Activated CD4-positive, CD25-positive, alpha-beta regulatory T cell (primary cell): ENCODE measurements around the gene SRM.
A peak's percentile ranks its signal among the peaks of the same experiment; 100 is the strongest.
"Not testable (repeated sequence)": the region's sequence is repeated elsewhere in the genome, so short reads cannot be mapped to it uniquely, and the experiment has no call there.

Source experiments
- DNase-seq, 4 experiments: peaks; one replicate each; lab custom pipeline; 2025; lab: John Stamatoyannopoulos, UW

The SRM gene

DNA sequence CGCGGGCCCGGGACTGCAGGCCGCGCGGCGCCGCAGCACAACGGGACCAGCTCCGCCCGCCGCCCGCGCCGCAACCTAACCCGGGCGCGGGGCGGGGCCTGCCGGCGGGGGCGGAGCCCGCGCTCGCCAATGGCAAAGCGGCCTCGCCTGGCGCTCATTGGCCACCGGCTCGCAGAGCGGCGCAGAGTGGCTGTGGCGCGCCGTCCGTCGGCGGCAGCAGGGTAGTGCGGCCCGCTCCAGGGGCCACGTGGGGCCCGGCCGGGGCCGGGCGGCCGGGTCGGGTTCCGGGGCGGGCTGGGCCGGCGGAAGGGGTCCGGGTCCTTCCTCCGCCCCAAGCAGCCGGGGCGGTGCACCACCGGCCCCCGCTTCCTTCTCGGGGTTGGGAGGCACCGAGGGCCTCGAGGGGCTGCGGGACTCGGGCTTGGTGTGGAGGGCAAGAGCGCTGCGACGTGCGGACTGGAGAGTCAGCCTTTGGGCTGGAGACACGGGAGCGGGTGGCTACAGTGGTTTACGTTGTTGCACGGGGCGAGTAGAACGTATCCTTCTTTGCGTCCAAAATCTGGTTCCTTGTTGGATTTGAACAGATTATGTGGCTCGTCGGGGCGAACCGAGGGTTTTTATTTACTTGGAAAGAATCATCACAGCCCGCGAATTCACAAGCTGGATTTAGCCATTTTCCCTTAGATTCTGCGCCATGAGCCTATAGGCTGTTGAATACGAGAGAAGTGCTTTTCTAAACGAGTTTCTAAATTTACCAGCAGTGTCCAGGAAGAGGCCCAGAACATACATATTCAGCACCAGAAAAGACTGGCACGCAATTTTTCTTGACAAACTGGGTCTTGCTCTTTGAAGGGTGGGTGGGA, at the start of gene SRM:
Gene SRM (minus strand): TSS at position 51 of the 863 bp plus-strand sequence. CDS start 75 bp downstream, outside the sequence.
- peak; percentile 79 to 89 (median 83) for DNase-seq

GRCh38 chr1:11109047-11109760, 49.4 kb upstream of the SRM start:
- no peak for DNase-seq

DNA sequence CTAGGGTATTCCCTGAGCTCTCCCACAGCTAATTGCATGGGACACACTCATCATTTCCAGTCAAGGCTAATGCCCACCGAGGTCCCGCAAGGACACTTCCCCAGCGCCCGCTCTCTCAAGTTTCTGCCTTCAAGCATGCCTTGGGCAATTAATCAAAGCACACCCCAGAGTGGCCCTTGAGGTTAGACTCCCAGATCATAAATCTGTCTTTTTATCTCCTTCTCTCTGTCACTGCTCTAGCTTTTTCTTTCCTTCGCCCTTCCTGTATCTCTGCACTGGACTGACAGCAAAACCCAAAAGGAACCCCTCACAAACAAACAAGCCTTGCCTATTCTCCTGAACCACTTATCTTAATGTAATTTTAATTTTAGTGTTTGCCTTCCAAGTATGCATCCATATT, 47.8 kb upstream of the SRM start:
- no peak for DNase-seq

- DNase-seq = no peak
Measured at GRCh38 chr1:11105586-11105985, 45.8 kb upstream of the SRM start.

GRCh38 chr1:11101347-11101746, 41.5 kb upstream of the SRM start:
- no peak for DNase-seq

DNA sequence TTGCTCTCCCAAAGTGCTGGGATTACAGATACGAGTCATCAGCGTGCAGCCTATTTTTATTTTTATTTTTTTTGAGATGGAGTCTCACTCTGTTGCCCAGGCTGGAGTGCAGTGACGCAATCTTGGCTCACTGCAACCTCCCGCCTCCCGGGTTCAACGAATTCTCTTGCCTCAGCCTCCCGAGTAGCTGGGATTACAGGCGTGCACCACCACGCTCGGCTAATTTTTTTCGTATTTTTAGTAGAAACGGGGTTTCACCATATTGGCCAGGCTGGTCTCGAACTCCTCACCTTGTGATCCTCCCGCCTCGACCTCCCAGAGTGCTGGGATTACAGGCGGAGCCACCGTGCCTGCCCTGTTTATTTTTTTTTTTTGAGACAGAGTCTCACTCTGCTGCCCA, 41.0 kb upstream of the SRM start:
- DNase-seq = not testable (repeated sequence)

GRCh38 chr1:11100149-11100493, 40.3 kb upstream of the SRM start:
- no peak for DNase-seq

GRCh38 chr1:11099310-11100148, 39.7 kb upstream of the SRM start, which contains the start of gene EXOSC10:
TSS of gene EXOSC10 (minus strand) at chr1:11099869. CDS start at chr1:11099831, 38 bp downstream.
- peak; percentile 87 to 94 (median 90) for DNase-seq

DNA sequence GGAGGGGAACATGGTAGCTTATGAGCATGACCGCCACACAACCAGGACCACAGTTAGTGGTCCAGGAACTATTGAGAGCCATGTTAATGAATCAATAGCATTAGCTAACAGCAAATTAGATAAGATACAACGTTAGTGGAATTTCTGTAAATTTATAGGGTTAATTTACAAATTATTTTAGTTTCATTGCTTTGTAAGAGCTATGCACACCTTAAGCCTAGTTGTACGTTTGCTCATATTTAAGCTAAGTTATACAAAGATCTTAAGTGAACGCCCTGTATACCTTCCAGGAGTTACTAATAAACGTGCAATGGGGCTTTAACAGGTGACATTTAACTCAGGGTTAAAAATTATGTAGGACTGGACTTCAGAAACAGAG, 39.1 kb upstream of the SRM start:
- DNase-seq = no peak

DNA sequence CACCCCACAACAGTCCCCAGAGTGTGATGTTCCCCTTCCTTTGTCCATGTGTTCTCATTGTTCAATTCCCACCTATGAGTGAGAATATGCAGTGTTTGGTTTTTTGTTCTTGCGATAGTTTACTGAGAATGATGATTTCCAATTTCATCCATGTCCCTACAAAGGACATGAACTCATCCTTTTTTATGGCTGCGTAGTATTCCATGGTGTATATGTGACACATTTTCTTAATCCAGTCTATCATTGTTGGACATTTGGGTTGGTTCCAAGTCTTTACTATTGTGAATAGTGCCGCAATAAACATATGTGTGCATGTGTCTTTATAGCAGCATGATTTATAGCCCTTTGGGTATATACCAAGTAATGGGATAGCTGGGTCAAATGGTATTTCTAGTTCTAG, 24.0 kb upstream of the SRM start:
- DNase-seq = not testable (repeated sequence)

- no peak for DNase-seq
Measured at GRCh38 chr1:11080931-11081330, 21.1 kb upstream of the SRM start.

DNA sequence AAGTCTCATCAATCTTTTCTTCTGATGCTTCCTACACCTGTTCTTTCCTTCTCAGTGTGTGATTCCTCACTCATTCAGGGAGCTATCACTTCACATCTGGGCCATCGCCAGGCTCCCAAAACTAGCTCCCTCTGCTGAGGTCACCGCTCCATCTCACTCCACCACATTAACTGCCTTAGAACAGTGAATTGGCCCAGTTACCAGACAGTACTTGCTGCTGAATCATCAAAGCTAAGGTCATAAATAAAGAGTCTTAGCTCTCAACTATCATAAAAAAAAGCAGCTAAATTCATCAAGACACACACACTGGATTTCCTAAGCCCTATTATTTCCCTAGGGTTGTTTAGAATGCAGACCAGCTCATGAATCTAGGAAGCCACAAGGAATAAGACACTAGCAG, 18.8 kb upstream of the SRM start:
- DNase-seq = no peak

DNA sequence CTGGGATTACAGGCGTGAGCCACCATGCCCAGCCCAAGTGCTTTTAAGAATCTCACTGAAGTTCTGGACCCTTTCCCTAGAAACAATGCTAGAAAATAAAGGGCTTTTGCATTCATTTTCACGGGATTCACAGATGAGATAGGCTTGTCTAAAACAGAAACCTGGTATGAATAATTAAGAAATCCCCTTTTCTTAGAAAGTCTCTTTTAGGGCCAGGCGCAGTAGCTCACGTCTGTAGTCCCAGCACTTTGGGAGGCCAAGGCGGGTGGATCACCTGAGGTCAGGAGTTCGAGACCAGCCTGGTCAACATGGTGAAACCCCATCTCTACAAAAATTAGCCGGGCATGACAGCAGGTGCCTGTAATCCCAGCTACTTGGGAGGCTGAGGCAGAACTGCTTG, 13.6 kb upstream of the SRM start:
- DNase-seq = not testable (repeated sequence)

DNA sequence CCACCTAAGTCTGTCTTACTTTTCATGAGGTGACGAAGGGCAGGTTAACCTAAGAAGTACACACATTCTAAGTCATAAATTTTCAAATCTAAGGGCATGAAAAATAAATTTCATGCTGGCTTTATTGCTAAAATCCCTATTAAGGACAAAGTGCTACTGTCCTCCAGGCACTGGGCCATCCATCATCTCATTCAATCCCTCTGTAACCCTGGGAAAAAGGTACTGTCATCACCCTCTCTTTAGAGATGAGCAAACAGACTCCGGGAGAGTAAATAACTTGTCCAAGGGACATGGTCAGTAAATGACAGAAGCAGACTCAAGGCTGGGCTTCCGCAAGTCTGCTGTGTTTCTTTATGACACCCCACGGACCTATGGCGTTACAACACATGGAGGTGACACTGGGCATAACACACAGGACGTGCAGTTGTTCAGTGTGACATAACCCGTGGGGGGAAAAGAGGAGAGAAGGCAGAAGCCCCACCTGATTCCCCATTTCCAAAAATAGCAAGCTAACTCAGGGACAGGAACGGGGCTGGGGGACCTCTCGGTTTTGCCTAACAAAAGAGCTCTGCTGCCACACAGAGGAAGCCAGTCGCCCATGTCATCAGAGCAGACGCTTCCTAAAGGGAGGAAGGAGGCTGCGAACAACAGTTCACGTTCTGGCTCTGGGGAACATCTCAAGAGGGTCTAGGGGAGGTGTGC, 12.5 kb upstream of the SRM start:
- no peak for DNase-seq

GRCh38 chr1:11071463-11072215, 11.8 kb upstream of the SRM start:
- DNase-seq = no peak

DNA sequence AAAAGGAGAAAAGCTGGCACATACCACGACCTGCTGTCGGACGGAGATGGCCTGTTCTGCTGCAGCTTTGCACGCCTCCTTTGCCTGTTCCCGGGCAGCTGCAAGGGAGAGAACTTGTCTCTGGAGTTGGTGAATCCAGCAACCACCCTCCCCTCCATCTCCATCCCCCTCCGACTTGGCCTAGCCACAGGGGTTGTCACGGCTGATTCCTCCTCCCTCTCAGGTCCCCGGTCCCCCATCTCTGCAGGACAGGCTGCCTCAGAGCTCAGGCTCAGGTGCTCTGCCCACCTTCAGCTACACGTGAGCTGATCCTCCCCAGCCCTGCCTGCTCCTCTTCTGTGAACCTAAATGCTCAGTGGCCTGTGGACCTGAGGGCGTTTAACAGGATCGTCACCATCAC, 11.1 kb upstream of the SRM start:
- DNase-seq = no peak

GRCh38 chr1:11068600-11069473, 9.0 kb upstream of the SRM start:
- no peak for DNase-seq

DNA sequence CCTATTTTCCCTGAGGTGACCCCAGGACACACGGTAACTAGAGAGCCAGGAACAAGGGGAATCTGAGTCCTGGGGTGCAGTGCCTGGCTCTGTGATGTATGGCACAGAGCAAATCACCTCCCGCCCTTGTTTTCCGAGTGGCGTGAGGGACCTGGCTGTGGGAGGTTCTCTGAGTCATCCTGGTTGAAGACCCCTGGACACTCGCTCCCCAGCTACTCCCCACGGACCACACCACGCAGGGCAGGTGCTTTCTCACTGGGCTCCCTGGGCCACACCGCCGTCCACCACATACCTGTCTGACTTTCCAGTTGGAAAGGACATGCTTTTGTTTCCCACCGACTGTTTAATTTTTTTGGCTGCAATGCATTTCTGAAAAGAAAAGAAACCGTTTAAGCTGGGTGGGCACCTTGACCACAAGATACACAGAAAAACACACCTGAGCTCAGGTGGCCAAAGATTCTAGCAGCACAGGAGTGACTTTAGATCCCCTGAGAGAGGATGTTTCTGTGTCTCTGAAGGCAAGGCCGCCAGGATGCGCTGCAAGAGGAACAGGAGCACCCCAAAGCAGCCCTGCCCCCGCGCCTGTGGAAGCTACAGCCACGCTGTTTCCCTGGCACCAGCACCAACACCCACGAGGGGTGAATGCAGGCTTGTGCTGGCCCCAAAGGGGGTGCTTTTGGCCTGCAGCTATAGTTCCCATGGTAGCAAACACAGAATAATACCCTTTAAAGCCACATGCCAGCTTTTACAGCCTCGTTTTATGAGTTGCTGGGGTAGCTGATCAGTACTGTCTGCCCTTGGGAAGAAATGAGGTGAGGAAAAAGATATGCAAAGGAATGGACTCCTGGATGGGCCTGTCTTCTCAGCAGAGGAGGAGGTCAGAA, 8.1 kb upstream of the SRM start:
- DNase-seq = no peak

GRCh38 chr1:11065796-11066195, 6.0 kb upstream of the SRM start:
- no peak for DNase-seq
